GM19023 (cell line): ENCODE measurements around the gene SMKR1.
"Not testable (repeated sequence)": the region's sequence is repeated elsewhere in the genome, so short reads cannot be mapped to it uniquely, and the experiment has no call there.

Experiments
- ATAC-seq: cut with Tn5 transposase; IDR thresholded peaks from one replicate; pipeline ENCODE4 v1.9.1; 2021; ENCODE audit warnings: mild to moderate bottlenecking, moderate library complexity; ENCODE audit not compliant: unreplicated experiment

The SMKR1 gene

DNA sequence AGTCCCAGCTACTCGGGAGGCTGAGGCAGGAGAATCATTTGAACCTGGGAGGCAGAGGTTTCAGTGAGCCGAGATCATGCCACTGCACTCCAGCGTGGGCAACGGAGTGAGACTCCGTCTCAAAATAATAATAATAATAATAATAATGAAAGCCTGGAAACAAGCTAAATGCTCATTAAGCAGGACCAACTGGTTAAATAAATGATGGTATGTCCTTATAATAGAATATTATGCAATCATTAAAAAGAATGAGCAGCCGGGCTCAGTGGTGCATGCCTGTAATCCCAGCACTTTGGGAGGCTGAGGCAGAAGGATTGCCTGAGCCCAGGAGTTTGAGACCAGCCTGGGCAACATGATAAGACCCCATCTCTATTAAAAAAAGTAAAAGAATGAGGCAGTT lies 21.0 kb upstream of the SMKR1 start:
- ATAC-seq: not testable (repeated sequence)

DNA sequence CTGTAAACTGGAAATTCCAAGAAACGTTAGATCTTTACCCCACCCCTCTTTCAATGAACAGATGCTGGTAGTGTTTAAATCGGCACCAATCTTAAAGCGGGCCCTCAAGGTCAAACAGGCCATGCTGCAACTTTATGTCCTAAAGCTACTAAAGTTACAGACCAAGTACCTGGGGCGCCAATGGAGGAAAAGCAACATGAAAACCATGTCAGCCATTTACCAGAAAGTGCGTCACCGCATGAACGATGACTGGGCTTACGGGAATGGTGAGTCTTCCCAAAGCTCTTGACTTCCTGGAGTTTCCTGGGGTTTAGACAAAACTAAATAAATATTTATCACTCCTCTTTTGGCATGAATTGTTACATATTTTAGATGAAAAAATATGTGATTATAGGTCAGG lies 19.6 kb upstream of the SMKR1 start:
- ATAC-seq: no peak

DNA sequence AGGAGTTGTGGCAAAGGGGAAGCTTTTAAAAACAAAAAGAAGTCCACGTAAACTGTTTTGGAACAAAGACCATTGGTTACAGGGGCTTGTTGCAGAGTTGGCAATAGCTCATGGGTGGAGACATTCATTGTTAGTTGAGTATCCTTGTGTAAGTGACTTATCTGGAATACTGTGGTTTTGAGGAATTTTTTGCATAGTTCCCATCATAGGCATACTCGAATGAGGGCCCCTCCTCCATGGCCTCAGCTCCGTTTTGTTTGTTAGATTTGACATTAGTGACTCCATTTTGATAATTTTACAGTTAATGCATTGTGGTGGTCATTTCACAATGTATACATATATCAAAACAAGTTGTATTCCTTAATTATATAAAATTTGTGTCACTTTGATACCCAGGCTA lies 12.8 kb upstream of the SMKR1 start:
- ATAC-seq: no peak

DNA sequence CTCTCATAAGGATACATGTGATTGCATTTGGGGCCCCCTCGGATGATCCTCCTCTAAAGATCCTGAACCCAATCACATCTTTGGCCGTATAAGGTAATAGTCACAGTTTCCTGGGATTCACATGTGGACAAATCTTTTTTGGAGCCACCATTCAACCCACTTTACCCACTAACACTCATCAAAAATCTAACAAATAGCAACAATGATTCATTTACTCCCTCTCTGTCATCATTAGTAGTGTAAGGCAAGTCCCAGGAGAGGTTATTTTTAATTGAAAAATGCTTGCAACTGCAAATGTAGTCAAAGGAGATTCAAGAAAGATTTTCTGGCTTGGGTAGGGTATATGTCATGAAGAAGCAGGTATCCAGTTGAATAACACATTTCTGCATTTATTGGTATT lies 9.9 kb upstream of the SMKR1 start:
- no peak for ATAC-seq

DNA sequence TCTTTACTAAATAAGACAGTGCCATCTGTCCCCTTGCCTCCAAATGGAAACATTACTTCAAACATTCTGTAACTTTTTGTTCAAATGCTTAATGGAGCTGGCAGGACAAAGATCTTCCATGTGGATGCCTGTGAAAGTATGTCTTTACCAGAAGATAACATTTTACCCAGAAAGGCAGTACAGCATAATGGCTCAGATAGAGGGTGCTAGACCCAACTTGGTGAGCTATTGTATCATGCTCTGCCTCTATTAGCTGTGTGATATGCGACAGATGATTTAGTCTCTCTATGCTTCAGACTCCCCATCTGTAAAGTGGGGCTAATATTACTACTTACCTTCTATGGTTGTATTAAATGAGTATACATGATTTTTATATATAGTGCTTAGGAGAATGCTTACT lies 8.8 kb upstream of the SMKR1 start:
- no peak for ATAC-seq

DNA sequence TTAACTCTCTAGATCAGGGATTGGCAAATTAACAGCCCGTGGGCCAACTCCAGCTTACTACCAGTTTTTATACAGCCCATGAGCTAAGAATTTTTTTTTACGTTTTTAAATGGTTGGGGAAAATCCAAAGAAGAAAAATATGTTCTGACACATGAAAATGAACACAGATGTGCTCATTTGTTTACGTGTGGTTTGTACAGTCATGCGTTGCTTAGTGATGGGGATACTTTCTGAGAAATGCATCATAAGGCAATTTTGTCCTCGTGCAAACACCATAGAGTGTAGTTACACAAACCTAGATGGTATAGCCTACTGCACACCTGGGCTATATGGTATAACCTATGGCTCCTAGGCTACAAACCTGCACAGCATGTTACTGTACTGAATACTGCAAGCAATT lies 8.3 kb upstream of the SMKR1 start:
- ATAC-seq: peak; percentile 90

DNA sequence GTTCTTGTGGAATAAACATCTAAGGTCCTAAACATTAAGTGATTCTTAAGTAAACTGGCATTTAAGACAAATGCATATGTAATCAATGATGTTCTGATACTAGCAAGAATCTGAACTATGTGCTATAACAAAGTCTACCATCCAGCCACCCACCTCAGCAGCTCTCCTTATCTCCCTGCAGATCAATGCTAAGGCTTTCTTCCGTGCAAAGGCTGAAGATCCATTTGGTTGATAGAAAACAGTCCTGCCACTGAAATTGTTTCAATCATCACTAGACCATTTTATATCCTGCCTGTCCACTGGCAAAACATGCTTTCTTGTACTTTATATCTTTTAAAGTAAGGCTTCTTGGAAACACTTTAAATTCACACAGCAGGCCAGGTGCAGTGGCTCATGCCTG lies 6.3 kb upstream of the SMKR1 start:
- ATAC-seq: no peak

DNA sequence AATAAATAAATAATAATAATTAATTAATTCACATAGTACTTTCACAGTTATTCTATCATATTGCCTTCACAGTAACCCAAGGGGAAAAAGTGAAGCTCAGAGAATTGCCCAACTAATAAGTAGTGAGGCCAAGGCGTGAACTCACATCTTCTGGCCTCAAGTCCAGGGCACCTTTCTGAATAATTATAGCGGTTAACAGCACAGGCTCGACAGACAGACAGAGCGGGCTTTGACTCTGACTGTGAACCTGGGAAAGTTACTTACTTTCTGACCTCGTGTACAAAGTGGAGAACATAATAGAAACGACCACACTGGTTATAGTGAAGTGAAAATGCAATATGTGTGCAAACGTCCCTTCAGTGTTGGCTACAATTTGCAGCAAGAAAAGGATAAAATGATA lies 5.7 kb upstream of the SMKR1 start:
- ATAC-seq: no peak

DNA sequence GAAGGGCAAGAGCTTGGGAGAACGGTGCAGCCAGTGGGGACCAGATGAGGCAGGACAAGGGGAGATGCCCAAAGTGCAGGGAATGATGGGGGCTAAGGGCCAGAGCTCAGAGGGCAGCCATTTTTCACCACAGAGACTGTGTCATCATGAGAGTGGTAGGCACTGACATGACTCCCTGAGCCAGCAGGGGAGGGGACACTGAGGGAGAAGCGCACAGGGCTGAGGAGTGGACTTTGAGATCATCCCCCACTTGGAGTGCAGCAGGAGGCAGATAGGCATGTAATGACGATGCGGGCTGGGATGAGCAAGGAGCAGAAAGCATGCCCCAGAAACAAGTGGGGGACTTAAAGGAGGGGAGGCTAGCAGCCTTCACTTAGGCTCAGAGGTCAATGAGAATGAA lies 5.2 kb upstream of the SMKR1 start:
- no peak for ATAC-seq

DNA sequence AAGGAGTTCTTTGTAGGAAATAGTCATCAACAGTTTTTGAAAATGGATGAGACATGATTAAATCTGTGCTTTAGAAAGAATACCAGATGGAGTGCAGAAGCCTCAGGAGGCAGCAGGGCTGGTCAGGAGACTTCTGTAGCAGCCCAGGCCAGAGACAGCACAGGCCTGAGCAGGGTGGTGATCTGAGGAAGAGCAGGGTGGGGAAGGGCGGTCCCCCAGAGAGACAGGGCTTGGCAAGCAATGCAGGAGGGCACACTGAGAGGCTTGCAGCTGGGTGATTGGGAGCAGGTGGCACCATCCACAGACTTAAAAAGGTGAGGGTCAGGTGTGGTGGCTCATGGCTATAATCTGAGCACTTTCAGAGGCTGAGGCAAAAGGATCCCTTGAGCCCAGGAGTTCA lies 4.3 kb upstream of the SMKR1 start:
- ATAC-seq: no peak

DNA sequence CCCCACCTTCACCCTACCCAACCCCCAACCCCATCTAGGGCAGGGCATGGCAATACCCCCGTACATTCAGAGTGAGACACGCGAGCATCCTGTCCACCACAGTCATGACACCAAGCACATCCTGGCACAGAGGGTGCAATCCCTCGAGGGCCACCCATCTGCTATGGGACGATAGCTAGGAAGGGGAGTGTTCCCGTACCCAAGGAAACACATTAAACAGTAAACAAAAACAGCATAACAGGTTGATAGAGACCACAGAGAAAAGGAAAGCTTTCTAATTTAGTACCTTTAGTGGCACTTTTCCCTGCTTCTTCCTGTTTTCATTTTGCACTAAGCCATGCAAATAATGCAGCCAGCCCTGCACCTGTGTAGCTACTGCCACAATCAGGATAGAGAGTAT lies 2.3 kb upstream of the SMKR1 start:
- ATAC-seq: no peak

DNA sequence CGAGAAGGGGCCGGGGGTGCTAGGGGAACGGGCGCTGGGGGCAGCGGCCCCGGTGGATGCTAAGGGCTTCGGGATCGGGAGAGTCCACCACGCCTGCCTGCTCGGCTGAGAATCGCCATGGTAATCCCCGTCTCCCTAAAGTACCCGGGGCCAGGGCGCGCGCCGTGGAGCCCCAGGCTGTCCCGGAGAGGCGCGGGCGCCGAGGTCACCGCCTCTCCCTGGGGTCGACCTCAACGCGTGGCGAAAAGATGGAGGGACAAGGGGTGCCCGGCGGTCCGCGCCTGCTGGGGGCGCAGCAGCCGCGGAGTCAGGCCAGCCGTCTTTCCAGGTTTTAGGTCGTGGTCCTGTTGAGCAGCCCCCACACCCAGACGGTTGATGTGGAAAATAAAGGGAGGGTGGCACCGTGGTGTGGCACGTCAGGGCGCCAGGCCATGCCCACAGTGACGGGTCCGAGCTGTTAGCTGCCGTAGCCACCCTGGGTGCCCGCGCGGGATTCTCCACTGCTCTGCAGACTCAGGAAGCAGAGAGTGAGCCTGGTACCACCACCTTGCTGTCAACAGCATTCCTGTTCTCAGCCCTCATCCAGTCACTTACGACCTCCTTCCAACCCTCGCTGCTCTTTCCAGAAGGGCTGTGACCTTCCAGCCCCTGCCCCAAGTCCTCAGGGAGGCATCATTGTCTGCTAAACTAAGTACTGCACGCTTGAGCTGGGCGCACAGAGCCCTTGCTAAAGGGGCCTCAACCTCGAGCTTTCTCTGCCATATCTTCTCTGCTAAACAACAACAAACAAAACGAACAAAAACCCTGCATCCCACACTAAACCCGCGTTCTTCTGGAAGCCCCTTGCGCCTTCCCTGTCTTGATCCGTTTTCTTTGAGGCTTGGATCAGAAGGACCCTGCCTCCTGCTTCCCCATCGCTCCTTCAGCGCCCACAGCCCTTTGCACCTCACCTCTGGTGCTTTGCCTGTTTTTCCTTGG lies 666 bp downstream of the SMKR1 start:
- ATAC-seq: peak; percentile 15

DNA sequence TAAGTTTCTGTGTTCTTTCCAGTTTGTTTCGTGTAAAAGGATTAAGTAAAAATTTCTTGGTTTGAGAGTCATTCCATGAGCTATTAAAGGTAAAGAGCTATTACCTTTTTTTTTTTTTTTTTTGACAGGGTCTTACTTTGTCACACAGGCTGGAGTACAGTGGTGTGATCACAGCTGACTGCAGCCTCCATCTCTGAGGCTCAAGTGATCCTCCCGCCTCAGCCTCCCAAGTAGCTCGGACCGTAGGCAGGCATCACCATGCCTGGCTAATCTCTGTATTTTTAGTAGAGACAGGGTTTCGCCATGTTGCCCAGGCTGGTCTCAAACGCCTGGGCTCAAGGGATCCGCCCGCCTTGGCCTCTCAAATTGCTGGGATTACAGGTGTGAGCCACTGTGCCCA lies 1.4 kb downstream of the SMKR1 start:
- ATAC-seq: no peak

DNA sequence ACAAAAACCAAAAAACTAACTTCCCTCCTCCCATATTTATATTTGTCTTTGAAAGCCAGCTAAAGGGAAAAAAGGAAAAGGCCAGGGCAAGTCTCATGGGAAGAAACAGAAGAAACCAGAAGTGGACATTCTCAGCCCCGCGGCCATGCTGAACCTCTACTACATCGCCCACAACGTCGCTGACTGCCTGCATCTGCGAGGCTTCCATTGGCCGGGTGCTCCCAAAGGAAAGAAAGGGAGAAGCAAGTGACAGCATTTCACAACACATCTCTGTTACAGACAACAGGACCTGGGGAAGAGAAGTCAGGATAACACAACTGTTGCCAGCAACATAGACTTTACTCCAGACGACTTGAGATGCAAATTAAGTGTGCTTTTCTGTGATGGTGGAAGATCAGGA lies 9.9 kb downstream of the SMKR1 start:
- ATAC-seq: no peak

DNA sequence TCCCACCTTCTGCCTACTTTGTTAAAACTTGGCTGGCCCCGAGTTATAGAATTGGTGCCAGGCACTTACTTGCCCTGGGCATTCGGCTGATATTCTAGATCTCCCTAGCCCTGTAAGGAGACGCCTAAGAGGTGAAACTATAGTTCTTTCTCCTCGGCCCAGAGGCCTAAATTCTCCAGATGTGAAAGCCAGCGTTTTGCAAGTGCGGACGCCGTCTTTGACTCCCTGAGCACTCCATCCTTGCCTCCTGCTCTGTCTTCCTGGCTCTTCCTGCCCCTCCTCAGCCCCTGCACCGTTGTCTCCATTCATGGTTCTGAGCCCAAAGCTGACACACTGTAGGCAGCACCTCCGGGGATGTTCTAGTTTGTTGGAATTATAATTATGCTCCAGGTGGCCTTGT lies 11.2 kb downstream of the SMKR1 start:
- ATAC-seq: no peak

DNA sequence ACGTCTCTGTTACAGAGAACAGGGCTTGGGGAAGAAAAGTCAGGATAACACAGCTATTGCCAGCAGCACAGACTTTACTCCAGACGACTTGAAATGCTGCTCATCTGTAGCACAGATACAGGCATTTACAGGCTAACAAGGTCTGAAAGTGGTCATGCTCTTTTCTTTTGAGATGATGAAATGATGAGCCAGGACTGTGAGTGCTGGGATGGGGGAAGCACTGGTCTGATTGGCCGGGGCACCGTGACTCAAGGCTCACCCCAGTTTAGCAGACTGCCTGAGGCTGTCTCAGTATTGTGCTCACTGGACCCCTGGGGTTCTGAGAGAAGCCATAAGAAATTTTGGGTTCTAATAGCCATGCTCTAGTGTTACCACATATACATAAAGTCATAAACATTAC lies 12.4 kb downstream of the SMKR1 start:
- no peak for ATAC-seq

DNA sequence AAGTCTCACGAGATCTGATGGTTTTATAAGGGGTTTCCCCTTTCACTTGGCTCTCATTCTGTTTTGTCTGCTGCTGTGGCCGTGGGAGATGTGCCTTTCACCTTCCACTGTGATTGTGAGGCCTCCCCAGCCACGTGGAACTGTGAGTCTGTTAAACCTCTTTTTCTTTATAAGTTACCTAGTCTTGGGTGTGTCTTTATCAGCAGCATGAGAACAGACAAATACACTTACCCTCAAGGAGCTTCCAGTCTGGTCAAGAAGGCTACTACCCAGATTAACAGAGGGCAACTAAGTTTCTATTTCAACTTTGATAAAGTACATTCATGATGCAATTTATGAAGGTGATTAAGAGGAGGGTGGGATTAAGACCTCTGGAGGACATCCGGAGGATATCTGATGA lies 13.1 kb downstream of the SMKR1 start:
- ATAC-seq: no peak

DNA sequence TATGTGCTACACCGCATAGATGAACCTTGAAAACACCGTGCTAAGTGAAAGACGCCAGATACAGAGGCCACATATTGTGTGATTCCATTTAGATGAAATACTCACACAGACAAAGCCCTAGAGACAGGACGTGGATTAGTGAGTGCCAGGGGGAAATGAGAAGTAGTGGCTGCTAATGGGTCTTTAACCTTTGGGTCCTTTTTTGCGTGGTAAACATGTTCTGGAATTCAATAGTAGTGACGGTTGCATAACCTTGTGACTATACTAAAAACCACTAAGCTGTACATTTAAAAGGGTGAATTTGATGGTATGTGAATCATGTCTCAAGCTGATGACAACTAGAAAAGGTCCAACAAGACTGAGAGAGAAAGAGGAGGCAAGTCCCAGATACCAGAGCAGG lies 15.6 kb downstream of the SMKR1 start:
- no peak for ATAC-seq

DNA sequence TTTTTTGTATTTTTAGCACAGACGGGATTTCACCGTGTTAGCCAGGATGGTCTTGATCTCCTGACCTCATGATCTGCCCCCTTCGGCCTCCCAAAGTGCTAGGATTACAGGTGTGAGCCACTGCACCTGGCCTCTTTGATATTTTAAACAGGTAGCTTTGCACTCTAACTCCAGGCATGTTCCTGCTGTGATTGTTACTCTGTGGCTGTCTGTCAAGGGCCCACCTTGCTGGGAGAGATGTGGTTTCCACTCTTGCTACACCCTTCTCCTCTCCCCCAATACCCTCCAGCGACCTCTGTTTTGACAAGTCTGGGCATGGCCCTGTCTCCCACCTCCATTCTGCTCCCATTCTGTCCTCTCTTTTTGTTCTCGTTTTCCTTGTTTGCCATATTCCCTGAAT lies 17.1 kb downstream of the SMKR1 start:
- no peak for ATAC-seq

DNA sequence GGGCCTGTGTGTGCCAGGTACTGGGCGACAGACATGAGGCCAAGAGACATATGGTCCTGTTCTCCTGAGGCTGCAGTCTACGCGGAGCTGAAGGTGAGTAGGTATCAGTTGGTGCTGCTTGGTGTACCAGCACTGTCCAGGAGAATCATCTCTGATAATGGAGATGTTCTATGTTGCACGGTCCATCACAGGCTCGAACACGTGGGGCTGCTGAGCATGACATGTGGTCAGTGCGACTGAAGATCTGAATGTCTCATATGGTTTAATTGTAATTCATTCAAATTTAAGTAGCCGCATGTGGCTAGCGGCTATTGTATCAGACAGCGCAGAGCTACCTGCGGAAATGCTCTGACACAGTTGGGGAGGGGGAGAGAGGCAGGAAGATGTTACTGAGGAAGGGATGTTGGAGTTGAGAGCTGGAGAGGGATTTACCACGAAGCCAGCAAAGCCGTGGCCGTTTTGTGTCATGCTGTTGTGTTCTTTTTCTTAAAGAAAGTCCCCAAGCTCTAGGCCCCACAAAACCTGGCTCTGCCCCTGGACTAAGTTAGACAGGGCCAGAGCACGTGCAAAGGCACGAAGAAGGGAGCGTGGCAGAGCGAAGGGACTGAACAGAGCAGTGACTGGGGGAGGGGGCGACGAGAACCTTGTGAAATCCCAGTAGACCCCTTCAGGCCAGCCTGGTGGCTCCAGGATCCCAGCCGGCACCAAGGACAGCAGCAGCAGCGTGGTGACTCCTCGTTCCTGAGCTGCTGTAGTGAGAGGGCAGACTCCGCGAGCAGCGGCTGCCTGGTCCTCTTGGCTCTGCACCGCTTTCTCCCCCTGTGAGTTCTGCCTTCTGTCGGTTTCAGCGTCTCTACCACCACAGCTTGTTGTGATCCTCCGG lies 20.0 kb downstream of the SMKR1 start:
- ATAC-seq: no peak

DNA sequence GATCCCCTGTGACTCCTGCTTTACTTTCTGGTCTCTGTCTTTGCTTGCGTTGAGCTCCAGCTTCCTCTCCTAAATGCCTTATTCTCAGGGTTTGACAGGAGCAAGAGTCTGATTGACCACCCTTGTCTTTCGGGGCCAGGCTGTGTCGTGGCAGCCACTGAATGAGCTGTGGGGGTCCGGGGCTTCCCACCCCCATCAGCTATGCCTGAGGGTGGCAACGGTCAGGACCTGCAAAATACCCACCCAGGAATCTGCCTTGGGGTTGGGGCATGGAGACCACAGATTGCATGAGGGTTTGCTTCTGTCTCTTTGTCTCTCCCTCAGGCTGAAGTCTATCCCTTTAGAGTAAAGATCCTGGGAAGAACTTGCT lies 20.6 kb downstream of the SMKR1 start:
- ATAC-seq: no peak

DNA sequence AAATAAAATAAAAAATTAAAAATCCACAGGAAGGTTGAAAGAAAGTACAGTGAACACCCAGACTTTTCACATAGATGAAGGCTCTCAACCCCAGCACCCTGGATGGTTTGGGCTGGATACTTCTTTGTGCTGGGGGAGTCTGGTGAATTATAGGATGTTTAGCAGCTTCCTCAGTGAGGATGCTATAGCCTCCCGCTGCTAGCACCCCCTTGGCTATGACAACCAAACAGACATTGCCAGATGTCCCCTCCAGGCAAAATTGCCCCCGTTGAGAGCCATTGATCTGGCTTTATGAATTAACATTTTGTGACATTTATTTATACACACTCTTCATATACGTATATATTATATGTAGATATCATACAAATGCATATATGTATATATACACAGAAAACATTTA lies 21.6 kb downstream of the SMKR1 start:
- no peak for ATAC-seq
